ENCODE data around the gene STPG1. TPM values are rescaled to one million over a fixed set of nuclear protein-coding genes. Genes with fewer than 3 reads are reported as not detected.

The STPG1 gene
- total RNA-seq, 1 donor from 2014 or later = 4.2 TPM

DNA sequence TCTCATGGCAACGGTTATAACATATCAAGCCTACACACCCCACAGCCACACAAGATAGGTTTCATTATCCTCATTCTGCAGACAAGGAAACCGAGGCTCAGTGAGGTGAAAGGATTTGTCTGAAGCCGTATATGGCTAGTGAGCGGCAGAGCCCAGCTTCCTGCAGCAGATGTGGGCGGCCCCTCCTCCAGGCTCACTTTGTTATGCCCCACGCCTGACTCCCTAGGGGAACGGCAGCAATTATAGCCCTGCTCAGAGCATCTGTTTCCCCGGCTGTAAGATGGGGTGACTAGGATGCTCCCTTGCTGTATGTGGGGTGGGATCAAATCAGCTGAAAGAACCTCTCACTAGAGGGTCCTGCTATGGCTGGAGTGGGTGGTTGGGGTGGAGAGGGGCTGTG lies 72.3 kb downstream of the STPG1 start:
- Histone ChIP-seq H3K36me3 (no peaks in the 10 kb centered on the region), H3K4me1 (no peaks in the 10 kb centered on the region), H3K9me3 (no peaks in the 10 kb centered on the region), H3K27me3 (no peaks in the 10 kb centered on the region), H3K27ac (no peak overlapping the region), H3K4me3 (no peak overlapping the region)
- no peak for DNase-seq (ENCODE audit: extremely low spot score in 2 of 2)
- TF ChIP-seq, protein P1, sequence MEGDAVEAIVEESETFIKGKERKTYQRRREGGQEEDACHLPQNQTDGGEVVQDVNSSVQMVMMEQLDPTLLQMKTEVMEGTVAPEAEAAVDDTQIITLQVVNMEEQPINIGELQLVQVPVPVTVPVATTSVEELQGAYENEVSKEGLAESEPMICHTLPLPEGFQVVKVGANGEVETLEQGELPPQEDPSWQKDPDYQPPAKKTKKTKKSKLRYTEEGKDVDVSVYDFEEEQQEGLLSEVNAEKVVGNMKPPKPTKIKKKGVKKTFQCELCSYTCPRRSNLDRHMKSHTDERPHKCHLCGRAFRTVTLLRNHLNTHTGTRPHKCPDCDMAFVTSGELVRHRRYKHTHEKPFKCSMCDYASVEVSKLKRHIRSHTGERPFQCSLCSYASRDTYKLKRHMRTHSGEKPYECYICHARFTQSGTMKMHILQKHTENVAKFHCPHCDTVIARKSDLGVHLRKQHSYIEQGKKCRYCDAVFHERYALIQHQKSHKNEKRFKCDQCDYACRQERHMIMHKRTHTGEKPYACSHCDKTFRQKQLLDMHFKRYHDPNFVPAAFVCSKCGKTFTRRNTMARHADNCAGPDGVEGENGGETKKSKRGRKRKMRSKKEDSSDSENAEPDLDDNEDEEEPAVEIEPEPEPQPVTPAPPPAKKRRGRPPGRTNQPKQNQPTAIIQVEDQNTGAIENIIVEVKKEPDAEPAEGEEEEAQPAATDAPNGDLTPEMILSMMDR (IDR thresholded peaks at IDR 0.05) = no peak
- no peak for TF ChIP-seq POLR2AphosphoS5 (IDR thresholded peaks at IDR 0.05; ENCODE audit: insufficient read depth in 1 of 2, low read depth in 1 of 2)
- intact Hi-C loops (cut with DNase I) = no loop called here

DNA sequence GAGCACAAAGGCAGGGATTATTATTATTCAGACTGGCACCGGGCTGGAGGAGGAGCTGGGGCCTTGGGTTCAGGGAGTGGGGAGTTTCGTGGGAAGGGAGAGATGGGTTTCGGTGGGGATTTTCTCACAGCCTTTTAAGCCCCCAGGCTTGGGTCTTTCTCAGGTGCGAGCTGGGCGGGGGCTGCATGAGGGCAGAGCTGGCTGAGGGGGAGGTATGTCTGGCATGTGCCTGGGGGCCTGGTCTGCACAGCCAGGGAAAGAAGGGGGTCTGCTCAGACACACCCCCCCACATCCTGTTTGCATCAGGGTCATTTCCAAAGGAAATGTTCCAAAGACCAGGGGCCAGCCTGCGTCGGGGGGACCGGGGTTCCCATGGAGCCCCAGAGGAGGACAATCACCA lies 72.8 kb downstream of the STPG1 start:
- no peak for DNase-seq (ENCODE audit: extremely low spot score in 2 of 2)
- Histone ChIP-seq H3K4me1 (no peaks in the 10 kb centered on the region), H3K9me3 (no peaks in the 10 kb centered on the region), H3K4me3 (no peak overlapping the region), H3K27ac (no peak overlapping the region), H3K36me3 (no peaks in the 10 kb centered on the region), H3K27me3 (no peaks in the 10 kb centered on the region)
- no peak for TF ChIP-seq POLR2AphosphoS5 (IDR thresholded peaks at IDR 0.05; ENCODE audit: insufficient read depth in 1 of 2, low read depth in 1 of 2)
- TF ChIP-seq, protein P1 (IDR thresholded peaks at IDR 0.05) = no peak
- TF ChIP-seq POLR2A (IDR thresholded peaks at IDR 0.05) = no peak
- intact Hi-C loops (cut with DNase I) = no loop called here

DNA sequence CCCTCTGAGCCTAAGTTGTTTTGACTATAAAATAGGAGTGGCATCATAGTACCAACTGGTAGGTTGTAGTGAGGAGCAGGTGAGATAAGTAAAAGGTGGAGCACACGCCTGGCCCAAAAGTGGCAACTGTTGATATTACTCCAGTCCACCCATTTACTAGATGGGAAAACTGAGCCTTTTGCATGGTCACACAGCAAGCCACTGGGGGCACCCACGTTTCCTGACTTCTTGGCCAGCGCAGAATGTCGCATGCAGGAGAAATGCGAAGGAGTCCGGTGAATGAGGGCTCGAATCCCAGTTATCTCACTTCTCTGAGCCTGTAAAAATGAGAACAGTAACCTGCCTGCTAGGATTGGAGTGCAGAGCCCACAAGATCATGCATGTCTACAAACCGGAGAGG lies 73.6 kb downstream of the STPG1 start:
- no peak for DNase-seq (ENCODE audit: extremely low spot score in 2 of 2)
- Histone ChIP-seq H3K27me3 (no peaks in the 10 kb centered on the region), H3K4me3 (no peak overlapping the region), H3K9me3 (no peaks in the 10 kb centered on the region), H3K27ac (no peak overlapping the region), H3K36me3 (peaks cover 0 to 3% of the 10 kb centered on the region in 2 donors), H3K4me1 (peaks cover 4% of the 10 kb centered on the region)
- TF ChIP-seq POLR2A (IDR thresholded peaks at IDR 0.05) (no peak), POLR2AphosphoS5 (IDR thresholded peaks at IDR 0.05; ENCODE audit: insufficient read depth in 1 of 2, low read depth in 1 of 2) (no peak)
- TF ChIP-seq, protein P1 (IDR thresholded peaks at IDR 0.05) = no peak
- intact Hi-C loops (cut with DNase I) = no loop called here

DNA sequence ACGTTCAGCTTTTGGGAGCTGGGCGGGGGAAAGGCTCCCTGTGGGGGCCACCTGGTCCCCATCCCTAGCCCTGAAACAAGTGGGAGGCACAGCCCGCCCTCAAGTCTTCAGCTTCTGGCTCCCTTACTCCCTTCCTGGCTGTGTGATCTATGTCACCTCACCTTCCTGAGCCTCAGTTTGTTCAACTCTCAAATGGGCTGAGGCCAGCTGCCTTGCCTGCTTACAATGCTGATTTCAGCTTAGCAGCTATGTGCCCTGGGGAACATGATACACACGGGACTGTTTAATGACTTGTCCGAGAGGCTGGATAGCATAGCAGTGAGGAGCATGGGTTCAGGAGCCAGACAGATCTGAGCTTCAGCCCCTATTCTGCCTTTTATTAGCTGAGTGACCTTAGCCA lies 75.1 kb downstream of the STPG1 start:
- TF ChIP-seq, protein P1 (IDR thresholded peaks at IDR 0.05) = no peak
- no peak for TF ChIP-seq POLR2A (IDR thresholded peaks at IDR 0.05)
- no peak for TF ChIP-seq POLR2AphosphoS5 (IDR thresholded peaks at IDR 0.05; ENCODE audit: insufficient read depth in 1 of 2, low read depth in 1 of 2)
- Histone ChIP-seq H3K9me3 (no peaks in the 10 kb centered on the region), H3K4me3 (no peak overlapping the region), H3K27ac (no peak overlapping the region), H3K36me3 (peaks cover 0 to 4% of the 10 kb centered on the region in 2 donors), H3K27me3 (no peaks in the 10 kb centered on the region), H3K4me1 (peaks cover 5% of the 10 kb centered on the region)
- intact Hi-C loops (cut with DNase I) = no loop called here
- no peak for DNase-seq (ENCODE audit: extremely low spot score in 2 of 2)

DNA sequence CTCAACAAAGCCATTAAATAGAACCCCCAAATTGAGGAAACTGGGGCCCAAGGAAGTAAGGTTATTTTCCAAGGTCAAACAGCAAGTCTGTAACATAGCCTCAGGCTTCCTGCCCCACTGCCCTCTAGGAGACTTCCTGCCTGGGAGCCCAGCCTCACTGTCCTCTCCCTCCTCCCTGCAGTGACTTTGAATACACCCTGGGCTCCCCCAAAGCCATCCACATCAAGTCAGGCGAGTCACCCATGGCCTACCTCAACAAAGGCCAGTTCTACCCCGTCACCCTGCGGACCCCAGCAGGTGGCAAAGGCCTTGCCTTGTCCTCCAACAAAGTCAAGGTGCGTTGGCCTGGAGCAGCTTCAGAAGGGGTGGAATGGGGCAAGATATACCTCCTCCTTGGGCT lies 76.1 kb downstream of the STPG1 start:
- Histone ChIP-seq H3K4me3 (no peak overlapping the region), H3K27ac (no peak overlapping the region), H3K9me3 (no peaks in the 10 kb centered on the region), H3K27me3 (no peaks in the 10 kb centered on the region), H3K36me3 (peaks cover 0 to 4% of the 10 kb centered on the region in 2 donors), H3K4me1 (peaks cover 5% of the 10 kb centered on the region)
- TF ChIP-seq, protein P1 (IDR thresholded peaks at IDR 0.05) = no peak
- no peak for TF ChIP-seq POLR2AphosphoS5 (IDR thresholded peaks at IDR 0.05; ENCODE audit: insufficient read depth in 1 of 2, low read depth in 1 of 2)
- no peak for TF ChIP-seq POLR2A (IDR thresholded peaks at IDR 0.05)
- intact Hi-C loops (cut with DNase I) = no loop called here
- DNase-seq (ENCODE audit: extremely low spot score in 2 of 2) = no peak

Measured in vagina (tissue), 2 donors.